Lower lobe of right lung (tissue), 2 donors: ENCODE measurements around the gene NVL. TPM values are rescaled to one million over a fixed set of nuclear protein-coding genes. Genes with fewer than 3 reads are reported as not detected.

Experiments
- ATAC-seq, 2 donors: fragments of 200-7000 bp; cut with Tn5 transposase; one replicate each; pipeline ENCODE4 v1.9.1; 2020 to 2022; ENCODE audit warnings: mild to moderate bottlenecking in 2 of 2, moderate library complexity in 2 of 2
- DNase-seq: peaks from one replicate; pipeline ENCODE4 v3.0.0-alpha.2; 2020
- H3K27ac ChIP-seq: fragments of 200-600 bp; one replicate; pipeline ENCODE4 v1.8.0; 2022
- H3K27me3 ChIP-seq: fragments of 200-600 bp; one replicate; pipeline ENCODE4 v1.8.0; 2022; ENCODE audit warnings: low read depth
- H3K36me3 ChIP-seq: fragments of 200-600 bp; one replicate; pipeline ENCODE4 v1.8.0; 2022; ENCODE audit warnings: mild to moderate bottlenecking
- H3K4me1 ChIP-seq: fragments of 200-600 bp; one replicate; pipeline ENCODE4 v1.8.0; 2022
- H3K4me3 ChIP-seq: fragments of 200-600 bp; one replicate; pipeline ENCODE4 v1.8.0; 2022; ENCODE audit warnings: mild to moderate bottlenecking
- H3K9me3 ChIP-seq: fragments of 200-600 bp; one replicate; pipeline ENCODE4 v1.8.0; 2022
- intact Hi-C: fragments of 100-400 bp; cut with DNase I; formaldehyde crosslinking; loops from one replicate; pipeline ENCODE4 v1.11.0; 2022
- total RNA-seq: library from RNA; stranded (reverse); fragmentation: NEBNext Ultra II Directional; extraction: Animal tissue kit (Norgen Biotek cat#: 25700); gene quantifications from one replicate; pipeline ENCODE4 v1.2.1, GENCODE V29; 2021
- TF ChIP-seq, protein P1 (sequence below): fragments of 200-600 bp; IDR thresholded peaks from one replicate; pipeline ENCODE4 v1.8.0; 2022; ENCODE audit warnings: antibody characterized with exemption, mild to moderate bottlenecking
- donor health status: DM: no; HTN: yes; CAD: no; lungs with severe emphysema.

NVL gene
- total RNA-seq, 1 donor from 2014 or later, result 30.4 TPM

DNA sequence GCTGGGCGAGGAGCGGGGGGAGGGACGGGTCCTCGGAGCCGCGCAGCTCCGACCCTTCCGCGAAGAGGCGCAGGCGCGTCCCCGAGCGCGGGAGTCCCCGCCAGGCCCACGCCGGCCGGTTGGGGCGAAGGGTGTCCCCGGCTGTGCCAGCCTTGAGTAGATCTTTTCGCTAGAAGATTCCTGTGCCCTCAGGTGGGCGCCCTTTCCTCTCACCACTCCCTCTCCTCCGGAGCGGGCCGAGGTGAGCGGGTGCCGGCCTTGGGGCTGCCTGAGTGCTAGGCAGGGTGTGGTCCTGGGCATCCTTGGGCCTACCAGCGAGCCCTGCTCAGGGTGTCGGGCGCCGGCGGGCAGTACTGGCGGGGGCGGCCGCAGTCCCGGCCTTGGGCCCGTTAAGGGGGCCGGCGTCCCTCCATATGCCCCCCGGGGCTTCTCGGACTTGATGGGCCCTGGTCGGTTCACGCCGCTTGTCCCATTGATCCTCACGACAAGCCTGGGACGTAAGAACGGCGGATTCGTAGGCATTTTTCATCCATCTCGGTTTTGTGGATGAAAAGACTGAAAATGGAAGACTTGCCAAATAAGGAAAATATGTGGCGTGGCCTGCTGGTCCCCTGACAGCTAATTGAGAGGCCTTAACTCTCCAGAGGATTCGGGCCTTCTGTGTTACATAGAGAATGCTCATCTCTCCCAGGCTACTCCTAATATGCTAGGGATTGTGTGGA lies 146.2 kb downstream of the NVL start:
- intact Hi-C loops, result no loop called here
- peak overlapping the region; percentile 96 for H3K27ac ChIP-seq
- peaks cover 33% of the 10 kb centered on the region for H3K4me1 ChIP-seq
- DNase-seq (peak; percentile 71), ATAC-seq (peak; percentile 84 to 85)
- TF ChIP-seq, protein P1, sequence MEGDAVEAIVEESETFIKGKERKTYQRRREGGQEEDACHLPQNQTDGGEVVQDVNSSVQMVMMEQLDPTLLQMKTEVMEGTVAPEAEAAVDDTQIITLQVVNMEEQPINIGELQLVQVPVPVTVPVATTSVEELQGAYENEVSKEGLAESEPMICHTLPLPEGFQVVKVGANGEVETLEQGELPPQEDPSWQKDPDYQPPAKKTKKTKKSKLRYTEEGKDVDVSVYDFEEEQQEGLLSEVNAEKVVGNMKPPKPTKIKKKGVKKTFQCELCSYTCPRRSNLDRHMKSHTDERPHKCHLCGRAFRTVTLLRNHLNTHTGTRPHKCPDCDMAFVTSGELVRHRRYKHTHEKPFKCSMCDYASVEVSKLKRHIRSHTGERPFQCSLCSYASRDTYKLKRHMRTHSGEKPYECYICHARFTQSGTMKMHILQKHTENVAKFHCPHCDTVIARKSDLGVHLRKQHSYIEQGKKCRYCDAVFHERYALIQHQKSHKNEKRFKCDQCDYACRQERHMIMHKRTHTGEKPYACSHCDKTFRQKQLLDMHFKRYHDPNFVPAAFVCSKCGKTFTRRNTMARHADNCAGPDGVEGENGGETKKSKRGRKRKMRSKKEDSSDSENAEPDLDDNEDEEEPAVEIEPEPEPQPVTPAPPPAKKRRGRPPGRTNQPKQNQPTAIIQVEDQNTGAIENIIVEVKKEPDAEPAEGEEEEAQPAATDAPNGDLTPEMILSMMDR, result no peak
- H3K4me3 ChIP-seq, result peak overlapping the region; percentile 98
- no peaks in the 10 kb centered on the region for H3K9me3 ChIP-seq
- no peaks in the 10 kb centered on the region for H3K36me3 ChIP-seq
- no peaks in the 10 kb centered on the region for H3K27me3 ChIP-seq

DNA sequence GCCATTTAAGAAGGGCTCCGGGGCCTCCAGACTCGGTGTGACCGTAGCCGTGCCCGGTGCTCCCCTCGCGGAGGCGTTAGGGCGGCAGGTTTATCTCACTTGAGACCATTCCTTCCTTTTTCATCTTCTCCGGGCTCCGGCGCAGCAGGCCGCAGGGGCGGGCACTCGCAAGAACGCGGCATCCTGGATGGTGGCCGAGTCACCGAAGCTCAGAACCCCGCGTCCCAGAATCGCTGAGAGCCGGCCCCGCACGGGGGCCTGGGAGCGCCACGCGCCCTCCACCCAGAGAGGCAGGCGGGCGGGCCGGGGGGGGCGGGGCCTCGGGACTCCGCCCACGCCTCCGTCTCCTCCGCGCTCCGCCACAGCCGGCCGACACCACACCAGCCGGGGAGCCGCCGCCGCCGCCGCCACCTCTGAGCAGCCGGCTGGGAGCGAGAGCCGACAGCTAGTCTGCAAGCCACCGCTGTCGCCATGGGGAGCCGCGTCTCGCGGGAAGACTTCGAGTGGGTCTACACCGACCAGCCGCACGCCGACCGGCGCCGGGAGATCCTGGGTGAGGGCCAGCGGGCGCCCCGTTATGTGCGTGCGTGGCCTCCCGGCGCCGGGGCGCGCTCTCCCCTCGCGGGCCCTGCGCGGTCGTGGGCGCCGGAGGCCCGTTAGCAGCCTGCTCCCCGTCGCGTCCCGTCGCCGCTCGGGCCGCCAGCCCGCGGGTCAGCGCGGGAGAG lies 146.9 kb downstream of the NVL start, which contains the start of gene DEGS1:
Gene DEGS1, plus strand, starts transcription at position 375 of the 725 bp plus-strand sequence. Its CDS starts 97 bp downstream, at position 472.
- intact Hi-C loops, result no loop called here
- TF ChIP-seq, protein P1, result no peak
- no peaks in the 10 kb centered on the region for H3K27me3 ChIP-seq
- H3K4me1 ChIP-seq, result peaks cover 33% of the 10 kb centered on the region
- peak; percentile 89 for DNase-seq
- no peaks in the 10 kb centered on the region for H3K9me3 ChIP-seq
- H3K4me3 ChIP-seq, result peak within 1 kb of the TSS; percentile 98
- H3K27ac ChIP-seq, result peak within 1 kb of the TSS; percentile 96
- peak; percentile 97 for ATAC-seq
- no peaks in the 10 kb centered on the region for H3K36me3 ChIP-seq

DNA sequence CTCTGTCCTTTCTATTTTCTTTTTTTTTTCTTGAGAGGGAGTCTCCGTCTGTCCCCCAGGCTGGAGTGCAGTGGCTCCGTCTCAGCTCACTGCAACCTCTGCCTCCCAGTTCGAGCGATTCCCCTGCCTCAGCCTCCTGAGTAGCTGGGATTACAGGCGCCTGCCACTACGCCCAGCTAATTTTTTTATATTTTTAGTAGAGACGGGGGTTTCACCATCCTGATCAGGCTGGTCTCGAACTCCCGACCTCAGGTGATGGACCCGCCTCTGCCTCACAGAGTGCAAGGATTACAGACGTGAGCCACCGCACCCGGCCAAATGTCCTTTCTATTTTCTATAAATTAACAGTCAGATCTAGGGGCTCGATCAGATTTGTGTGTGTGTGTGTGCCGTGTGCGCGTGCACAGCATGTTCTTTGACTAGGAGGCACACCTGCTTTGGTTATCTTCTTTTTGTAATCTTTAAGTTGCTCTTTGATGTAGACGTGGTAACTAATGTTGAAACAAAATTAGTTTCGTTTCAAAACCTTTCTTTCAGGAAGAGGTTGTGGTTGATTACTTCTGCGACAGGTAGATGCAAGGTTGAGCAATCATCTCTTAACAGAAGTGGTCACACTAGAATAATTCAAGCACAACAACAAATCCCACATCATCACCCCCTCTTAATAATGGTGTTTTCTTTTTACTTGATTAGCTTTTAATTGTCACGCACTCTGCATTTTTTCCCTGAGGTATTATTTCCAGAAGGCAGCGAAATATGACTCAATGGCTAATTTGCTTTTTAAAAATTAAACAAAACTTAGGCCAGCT lies 147.7 kb downstream of the NVL start:
- TF ChIP-seq, protein P1, result no peak
- DNase-seq, result no peak
- Histone ChIP-seq H3K27me3 (no peaks in the 10 kb centered on the region), H3K9me3 (no peaks in the 10 kb centered on the region), H3K4me3 (peak overlapping the region; percentile 98), H3K27ac (peak overlapping the region; percentile 96), H3K36me3 (no peaks in the 10 kb centered on the region), H3K4me1 (peaks cover 33% of the 10 kb centered on the region)
- peak; percentile 45 to 50 for ATAC-seq
- intact Hi-C loops, result no loop called here

DNA sequence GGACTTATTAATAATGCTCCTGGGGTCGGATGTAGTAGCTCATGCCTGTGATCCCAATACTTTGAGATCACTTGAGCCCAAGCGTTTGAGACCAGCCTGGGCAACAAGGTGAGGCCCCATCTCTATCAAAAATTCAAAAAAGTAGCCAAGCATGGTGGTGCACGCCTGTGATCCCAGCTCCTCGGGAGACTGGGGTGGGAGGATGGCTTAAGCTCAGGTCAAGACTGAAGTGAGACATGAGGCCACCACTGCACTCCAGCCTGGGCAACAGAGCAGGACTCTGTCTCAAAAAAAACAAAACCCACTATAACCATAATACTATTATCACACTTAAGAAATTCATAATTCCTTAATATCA lies 148.5 kb downstream of the NVL start:
- no peak for ATAC-seq
- DNase-seq, result no peak
- Histone ChIP-seq H3K27ac (peak overlapping the region; percentile 96), H3K27me3 (no peaks in the 10 kb centered on the region), H3K9me3 (no peaks in the 10 kb centered on the region), H3K4me1 (peaks cover 33% of the 10 kb centered on the region), H3K4me3 (no peak overlapping the region), H3K36me3 (no peaks in the 10 kb centered on the region)
- TF ChIP-seq, protein P1, result no peak
- intact Hi-C loops, result no loop called here

DNA sequence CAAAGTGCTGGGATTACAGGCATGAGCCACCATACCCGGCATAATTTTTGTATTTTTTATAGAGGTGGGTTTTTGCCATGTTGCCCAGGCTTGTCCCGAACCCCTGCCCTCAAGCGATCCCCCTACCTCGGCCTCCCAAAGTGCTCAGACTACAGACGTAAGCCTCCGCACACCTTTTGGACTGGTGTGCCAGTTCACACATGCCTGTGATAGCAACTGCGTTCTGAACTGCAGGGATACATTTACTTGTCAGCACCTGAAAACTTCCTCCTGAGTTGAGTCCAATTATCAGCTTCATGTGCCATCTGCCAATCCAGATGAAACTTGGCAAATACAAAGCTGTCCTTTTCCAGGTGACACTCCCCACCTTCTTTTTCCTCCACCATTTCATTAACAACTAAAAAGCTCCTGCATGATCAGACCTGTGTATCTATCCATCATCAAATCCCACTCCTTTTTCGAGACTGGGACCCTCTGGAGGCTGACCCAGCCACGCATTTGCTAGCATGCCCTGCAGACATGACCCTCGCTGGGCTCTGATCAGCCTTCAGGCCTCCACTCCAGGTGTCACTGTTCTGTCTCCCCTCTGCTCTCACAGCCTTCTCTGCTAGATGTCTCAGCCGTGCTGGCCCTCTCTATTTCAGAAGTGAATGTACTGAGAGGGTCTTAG lies 149.1 kb downstream of the NVL start:
- Histone ChIP-seq H3K27me3 (no peaks in the 10 kb centered on the region), H3K4me1 (peaks cover 29% of the 10 kb centered on the region), H3K36me3 (no peaks in the 10 kb centered on the region), H3K9me3 (no peaks in the 10 kb centered on the region), H3K4me3 (no peak overlapping the region), H3K27ac (no peak overlapping the region)
- intact Hi-C loops, result no loop called here
- no peak for DNase-seq
- no peak for ATAC-seq
- TF ChIP-seq, protein P1, result no peak
